GM12891 (cell line): Measurements from ENCODE around the gene CAMTA1.

Experiments
- DNase-seq: peaks from one replicate; pipeline ENCODE4 v3.0.0; 2011; ENCODE audit warnings: low spot score; ENCODE audit not compliant: insufficient read length
- FAIRE-seq: peaks from 2 replicates; lab custom pipeline; 2011; peaks lifted over from hg19 to GRCh38; lab: Jason Lieb, UNC
- PAX5 ChIP-seq: IDR thresholded peaks from 2 replicates; pipeline ENCODE4 v1.6.1; 2011; ENCODE audit warnings: low read length, moderate library complexity, mild to moderate bottlenecking; ENCODE audit not compliant: insufficient read depth, severe bottlenecking
- POLR2A ChIP-seq: IDR thresholded peaks from 2 replicates; pipeline ENCODE4 v1.6.1; 2011; ENCODE audit warnings: low read depth, low read length, control low read depth
- POLR2AphosphoS5 ChIP-seq: IDR thresholded peaks from 2 replicates; pipeline ENCODE4 v1.6.1; 2011; ENCODE audit warnings: low read depth, low read length, control low read depth
- POU2F2 ChIP-seq: IDR thresholded peaks from 2 replicates; pipeline ENCODE4 v1.6.1; 2011; ENCODE audit warnings: low read depth, mild to moderate bottlenecking, control low read depth, low read length, moderate library complexity
- SPI1 ChIP-seq: IDR thresholded peaks from 2 replicates; pipeline ENCODE4 v1.6.1; 2011; ENCODE audit warnings: low read depth, low read length, control low read depth
- TAF1 ChIP-seq: IDR thresholded peaks from 2 replicates; pipeline ENCODE4 v1.6.1; 2011; ENCODE audit warnings: low read depth, low read length, control low read depth

CAMTA1 gene

GRCh38 chr1:6991266-6991665 lies 206.0 kb downstream of the CAMTA1 start:
- no peak for FAIRE-seq
- no peak for DNase-seq
- TF ChIP-seq POLR2A (no peak), PAX5 (no peak), POLR2AphosphoS5 (no peak), SPI1 (no peak), TAF1 (no peak), POU2F2 (no peak)

DNA sequence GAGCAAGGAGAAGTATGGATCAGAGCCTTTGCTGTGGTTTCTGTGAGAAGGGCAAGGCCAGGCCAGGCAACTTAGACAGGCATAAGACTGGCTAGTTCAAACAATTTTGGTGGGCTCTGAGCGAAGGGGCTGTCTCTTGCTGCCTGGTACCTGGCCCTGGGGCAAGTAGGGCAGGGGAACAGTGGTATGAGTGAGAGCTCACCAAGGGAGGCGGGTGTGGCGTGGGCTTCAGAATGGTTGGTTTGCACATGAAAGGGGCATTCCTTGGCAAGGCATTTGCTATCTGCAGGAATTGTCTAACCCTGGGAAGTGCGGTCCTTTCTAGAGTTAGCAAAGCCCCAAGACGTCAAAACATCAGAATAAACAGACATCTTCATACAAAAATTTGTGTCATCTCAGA lies 210.5 kb downstream of the CAMTA1 start:
- TF ChIP-seq TAF1 (no peak), POLR2A (no peak), PAX5 (no peak), POU2F2 (no peak)
- DNase-seq (no peak), FAIRE-seq (no peak)

- DNase-seq (peak; percentile 45), FAIRE-seq (peak; percentile 50)
- TF ChIP-seq POLR2AphosphoS5 (no peak), SPI1 (peak; percentile 33; the same call in 1 of the 2 replicates), TAF1 (no peak), POLR2A (no peak)
Observed at GRCh38 chr1:6996371-6996770, 211.1 kb downstream of the CAMTA1 start.

- FAIRE-seq = peak; percentile 40
- TF ChIP-seq POLR2A (no peak), POLR2AphosphoS5 (no peak), POU2F2 (no peak), TAF1 (no peak), PAX5 (no peak), SPI1 (no peak)
Observed at GRCh38 chr1:6996866-6997265, 211.6 kb downstream of the CAMTA1 start.

GRCh38 chr1:6998267-6998666 lies 213.0 kb downstream of the CAMTA1 start:
- DNase-seq = no peak

More at GRCh38 chr1:6996866-6997265, 211.6 kb downstream of the CAMTA1 start:
- DNase-seq = no peak

GRCh38 chr1:6999826-7000225 lies 214.6 kb downstream of the CAMTA1 start:
- no peak for FAIRE-seq
- TF ChIP-seq PAX5 (no peak), POU2F2 (no peak), POLR2A (no peak), POLR2AphosphoS5 (no peak), TAF1 (no peak), SPI1 (no peak)
- DNase-seq = no peak

More at GRCh38 chr1:6998267-6998666, 213.0 kb downstream of the CAMTA1 start:
- no peak for FAIRE-seq
- no peak for TF ChIP-seq PAX5
- no peak for TF ChIP-seq POU2F2
- no peak for TF ChIP-seq TAF1
- no peak for TF ChIP-seq POLR2A
- TF ChIP-seq POLR2AphosphoS5 = no peak
- TF ChIP-seq SPI1 = no peak

GRCh38 chr1:7000720-7001119 lies 215.5 kb downstream of the CAMTA1 start:
- DNase-seq (no peak), FAIRE-seq (no peak)
- no peak for TF ChIP-seq POLR2AphosphoS5
- no peak for TF ChIP-seq SPI1
- no peak for TF ChIP-seq PAX5
- no peak for TF ChIP-seq POLR2A
- no peak for TF ChIP-seq TAF1
- TF ChIP-seq POU2F2 = no peak

DNA sequence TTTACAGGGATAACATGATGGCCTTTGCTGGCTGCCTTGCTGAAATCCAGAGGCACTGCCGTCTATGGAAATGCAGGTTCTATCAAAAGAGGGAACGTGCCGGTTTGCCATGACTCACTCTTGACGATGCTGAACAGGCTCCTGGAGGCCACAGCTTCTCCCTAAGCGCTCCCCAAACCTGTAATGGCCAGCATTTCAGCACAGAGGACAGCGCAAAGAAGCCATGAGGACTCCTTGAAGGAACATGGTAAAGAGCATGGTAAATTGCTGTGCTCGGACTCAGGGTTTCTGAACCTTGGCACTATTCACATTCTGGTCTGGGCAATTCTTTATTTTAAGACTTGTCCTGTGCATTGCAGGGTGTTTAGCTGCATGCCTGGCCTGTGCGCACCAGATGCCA lies 217.5 kb downstream of the CAMTA1 start:
- FAIRE-seq = no peak
- TF ChIP-seq POLR2AphosphoS5 (no peak), POU2F2 (no peak), POLR2A (no peak), SPI1 (no peak), PAX5 (no peak), TAF1 (no peak)

DNA sequence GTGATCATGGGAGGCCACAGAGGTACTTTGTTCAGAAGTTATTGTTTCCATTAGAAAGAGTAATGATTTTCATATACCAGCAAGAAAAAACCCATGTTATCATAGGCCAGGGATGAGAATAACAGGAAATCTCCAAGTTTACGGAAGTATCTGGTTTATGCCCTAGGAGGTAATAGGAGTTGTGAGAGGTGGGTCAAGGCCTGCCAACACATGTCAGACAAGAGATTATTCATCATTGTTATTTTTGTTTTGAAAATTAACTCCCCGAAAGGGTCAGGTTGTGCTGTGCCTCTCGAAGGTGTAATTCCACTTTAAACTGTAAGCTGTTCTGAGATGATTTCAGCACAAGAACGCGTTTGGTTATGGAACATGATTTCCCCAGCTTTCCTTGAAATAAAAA lies 218.4 kb downstream of the CAMTA1 start:
- no peak for DNase-seq
- no peak for FAIRE-seq
- TF ChIP-seq TAF1 (no peak), PAX5 (no peak), POU2F2 (no peak), SPI1 (no peak), POLR2A (no peak)

More for the DNA sequence above, 217.5 kb downstream of the CAMTA1 start:
- no peak for DNase-seq

- FAIRE-seq (no peak), DNase-seq (no peak)
- TF ChIP-seq PAX5 = no peak
- TF ChIP-seq TAF1 = no peak
- no peak for TF ChIP-seq POLR2A
- TF ChIP-seq SPI1 = no peak
- TF ChIP-seq POLR2AphosphoS5 = no peak
Observed at GRCh38 chr1:7004181-7004580, 218.9 kb downstream of the CAMTA1 start.
